ENCODE data around the gene POLD2.

POLD2 gene

GRCh38 chr7:44141221-44141850 is 18.0 kb upstream of the POLD2 start, which contains the start of gene MYL7:
Gene MYL7, minus strand, starts transcription at chr7:44141332. Its CDS starts 27 bp downstream, at chr7:44141305.
- no peak within 1 kb of the TSS for H3K4me3 ChIP-seq (ENCODE audit: low read length)
- DNase-seq (ENCODE audit: low read depth): no peak
- no peak for TF ChIP-seq CTCF (conservative IDR thresholded peaks at IDR 0.05; ENCODE audit: low read depth, low read length)

- no peak for DNase-seq (ENCODE audit: low read depth)
- TF ChIP-seq CTCF (conservative IDR thresholded peaks at IDR 0.05; ENCODE audit: low read depth, low read length): no peak
Observed at GRCh38 chr7:44140341-44140740, 17.0 kb upstream of the POLD2 start.

GRCh38 chr7:44139311-44140010 is 16.1 kb upstream of the POLD2 start:
- no peak for TF ChIP-seq CTCF (conservative IDR thresholded peaks at IDR 0.05; ENCODE audit: low read depth, low read length)
- no peak for DNase-seq (ENCODE audit: low read depth)
- H3K4me3 ChIP-seq (ENCODE audit: low read length): no peak overlapping the region

More at GRCh38 chr7:44140341-44140740, 17.0 kb upstream of the POLD2 start:
- H3K4me3 ChIP-seq (ENCODE audit: low read length): no peak overlapping the region

- no peak for DNase-seq (ENCODE audit: low read depth)
- TF ChIP-seq CTCF (conservative IDR thresholded peaks at IDR 0.05; ENCODE audit: low read depth, low read length): no peak
- H3K4me3 ChIP-seq (ENCODE audit: low read length): no peak overlapping the region
Observed at GRCh38 chr7:44138698-44139097, 15.3 kb upstream of the POLD2 start.

- no peak for DNase-seq (ENCODE audit: low read depth)
- no peak for TF ChIP-seq CTCF (conservative IDR thresholded peaks at IDR 0.05; ENCODE audit: low read depth, low read length)
- no peak overlapping the region for H3K4me3 ChIP-seq (ENCODE audit: low read length)
Observed at GRCh38 chr7:44136731-44137130, 13.4 kb upstream of the POLD2 start.

GRCh38 chr7:44134943-44135628 is 11.7 kb upstream of the POLD2 start:
- no peak for DNase-seq (ENCODE audit: low read depth)
- TF ChIP-seq CTCF (conservative IDR thresholded peaks at IDR 0.05; ENCODE audit: low read depth, low read length): no peak
- H3K4me3 ChIP-seq (ENCODE audit: low read length): no peak overlapping the region

Data from retinal pigment epithelial cell (primary cell).